NCI-H526 (cell line): ENCODE results near the gene FAM25G.
A peak's percentile ranks its signal among the peaks of the same experiment; 100 is the strongest.
"Not testable (repeated sequence)": the region's sequence is repeated elsewhere in the genome, so short reads cannot be mapped to it uniquely, and the experiment has no call there.

Experiments used
- DNase-seq, 2 experiments: peaks; one replicate each; lab custom pipeline; 2025; lab: John Stamatoyannopoulos, UW

Gene FAM25G

GRCh38 chr10:47491600-47491999 lies at the start of gene FAM25G:
Gene FAM25G, minus strand, starts transcription at chr10:47491700. Its CDS starts 26 bp downstream, at chr10:47491674.
- DNase-seq: not testable (repeated sequence)

GRCh38 chr10:47536430-47536829 lies 44.9 kb upstream of the FAM25G start:
- not testable (repeated sequence) for DNase-seq

GRCh38 chr10:47523475-47523874 lies 32.0 kb upstream of the FAM25G start, which contains the start of gene AGAP9:
Gene AGAP9, minus strand, starts transcription at chr10:47523638. Its CDS starts 112 bp downstream, at chr10:47523526.
- not testable (repeated sequence) for DNase-seq

GRCh38 chr10:47502313-47502712 lies 10.8 kb upstream of the FAM25G start:
- not testable (repeated sequence) for DNase-seq

- DNase-seq: not testable (repeated sequence)
Observed at GRCh38 chr10:47494226-47494625, 2.7 kb upstream of the FAM25G start.

- not testable (repeated sequence) for DNase-seq
Observed at GRCh38 chr10:47489630-47490029, 1.9 kb downstream of the FAM25G start.

GRCh38 chr10:47485943-47486342 lies 5.6 kb downstream of the FAM25G start:
- not testable (repeated sequence) for DNase-seq

GRCh38 chr10:47484786-47485185 lies 6.7 kb downstream of the FAM25G start:
- not testable (repeated sequence) for DNase-seq

- not testable (repeated sequence) for DNase-seq
Observed at GRCh38 chr10:47483923-47484322, 7.6 kb downstream of the FAM25G start, which contains the start of gene ANXA8. Gene ANXA8, minus strand, starts transcription at chr10:47484115. Its CDS starts 182 bp downstream, at chr10:47483933.

- not testable (repeated sequence) for DNase-seq
Observed at GRCh38 chr10:47482367-47482766, 9.1 kb downstream of the FAM25G start.

- not testable (repeated sequence) for DNase-seq
Observed at GRCh38 chr10:47481768-47482181, 9.7 kb downstream of the FAM25G start.

- not testable (repeated sequence) for DNase-seq
Observed at GRCh38 chr10:47481182-47481766, 10.2 kb downstream of the FAM25G start.

- not testable (repeated sequence) for DNase-seq
Observed at GRCh38 chr10:47480133-47480532, 11.4 kb downstream of the FAM25G start.

- DNase-seq: peak in 1 of 2 experiments; percentile 17
Observed at GRCh38 chr10:47478114-47478513, 13.4 kb downstream of the FAM25G start.

- not testable (repeated sequence) for DNase-seq
Observed at GRCh38 chr10:47477078-47477477, 14.4 kb downstream of the FAM25G start.

- DNase-seq: not testable (repeated sequence)
Observed at GRCh38 chr10:47475101-47475500, 16.4 kb downstream of the FAM25G start.

GRCh38 chr10:47473516-47473915 lies 18.0 kb downstream of the FAM25G start:
- DNase-seq: not testable (repeated sequence)

- DNase-seq: not testable (repeated sequence)
Observed at GRCh38 chr10:47472647-47473046, 18.9 kb downstream of the FAM25G start.

GRCh38 chr10:47472072-47472471 lies 19.4 kb downstream of the FAM25G start:
- DNase-seq: not testable (repeated sequence)

- not testable (repeated sequence) for DNase-seq
Observed at GRCh38 chr10:47468731-47469528, 22.6 kb downstream of the FAM25G start.

GRCh38 chr10:47467957-47468356 lies 23.5 kb downstream of the FAM25G start:
- DNase-seq: not testable (repeated sequence)

- not testable (repeated sequence) for DNase-seq
Observed at GRCh38 chr10:47467458-47467857, 24.0 kb downstream of the FAM25G start.
